HepG2 (cell line): Measurements from ENCODE around the gene TMEM167B. TPM values are rescaled to one million over a fixed set of nuclear protein-coding genes. Genes with fewer than 3 reads are reported as not detected.

ENCODE experiments used
- FOSL1 ChIP-seq: sonication (generic); formaldehyde crosslinking; IDR thresholded peaks from 2 replicates; pipeline ENCODE4 v1.9.0; 2021; ENCODE audit warnings: missing genetic modification reagents, borderline replicate concordance
- FOXK1 ChIP-seq: sonication (generic); formaldehyde crosslinking; IDR thresholded peaks from 2 replicates; pipeline ENCODE4 v1.4.0; 2020; ENCODE audit warnings: low read depth, missing genetic modification reagents, borderline replicate concordance
- HNF1A ChIP-seq, 2 experiments: sonication (generic) in 1 of 2; formaldehyde crosslinking in 1 of 2; IDR thresholded peaks; 2 replicates each; pipeline versions ENCODE4 v1.4.0 to v1.6.1; 2016 to 2020; ENCODE audit warnings: borderline replicate concordance in 1 of 2, low read depth in 1 of 2, mild to moderate bottlenecking in 1 of 2, missing genetic modification reagents in 1 of 2
- MNT ChIP-seq: fragments of 450-650 bp; IDR thresholded peaks from 2 replicates; pipeline ENCODE4 v1.6.1; 2016
- PCBP1 ChIP-seq: fragments of 200-400 bp; formaldehyde crosslinking; IDR thresholded peaks from 2 replicates; pipeline ENCODE4 v1.6.1; 2017; ENCODE audit warnings: mild to moderate bottlenecking, low read depth, low read length, borderline replicate concordance
- SNAPC2 ChIP-seq: sonication (generic); formaldehyde crosslinking; IDR thresholded peaks from 2 replicates; pipeline ENCODE4 v1.8.1; 2022; ENCODE audit warnings: mild to moderate bottlenecking, missing genetic modification reagents
- THRA ChIP-seq: sonication (generic); formaldehyde crosslinking; IDR thresholded peaks from 2 replicates; pipeline ENCODE4 v1.4.0; 2020; ENCODE audit warnings: missing genetic modification reagents, borderline replicate concordance
- TOPORS ChIP-seq: sonication (generic); formaldehyde crosslinking; IDR thresholded peaks from 2 replicates; pipeline ENCODE4 v1.8.0; 2023; ENCODE audit warnings: mild to moderate bottlenecking, missing genetic modification reagents
- TRIM24 ChIP-seq: sonication (generic); formaldehyde crosslinking; IDR thresholded peaks from 2 replicates; pipeline ENCODE4 v1.8.0; 2022; ENCODE audit warnings: mild to moderate bottlenecking, missing genetic modification reagents
- ZBTB26 ChIP-seq: IDR thresholded peaks from 2 replicates; pipeline ENCODE4 v1.6.1; 2016; ENCODE audit warnings: missing compliant biosample characterization, missing genetic modification reagents, borderline replicate concordance
- ZNF10 ChIP-seq: sonication (generic); formaldehyde crosslinking; IDR thresholded peaks from 2 replicates; pipeline ENCODE4 v1.4.0; 2020; ENCODE audit warnings: mild to moderate bottlenecking, low read depth, missing genetic modification reagents, borderline replicate concordance
- ZNF549 ChIP-seq: sonication (generic); formaldehyde crosslinking; IDR thresholded peaks from 2 replicates; pipeline ENCODE4 v1.5.0; 2020; ENCODE audit warnings: missing genetic modification reagents
- ZNF577 ChIP-seq: sonication (generic); formaldehyde crosslinking; IDR thresholded peaks from 2 replicates; pipeline ENCODE4 v1.4.0; 2020; ENCODE audit warnings: mild to moderate bottlenecking, low read depth, missing genetic modification reagents, borderline replicate concordance
- ZNF598 ChIP-seq: sonication (generic); formaldehyde crosslinking; IDR thresholded peaks from 2 replicates; pipeline ENCODE4 v1.5.1; 2020; ENCODE audit warnings: mild to moderate bottlenecking, missing genetic modification reagents, borderline replicate concordance
- ZSCAN21 ChIP-seq: sonication (generic); formaldehyde crosslinking; IDR thresholded peaks from 2 replicates; pipeline ENCODE4 v1.8.0; 2022; ENCODE audit warnings: mild to moderate bottlenecking, missing genetic modification reagents, moderate library complexity, borderline replicate concordance
- ZSCAN22 ChIP-seq: sonication (generic); formaldehyde crosslinking; IDR thresholded peaks from 2 replicates; pipeline ENCODE4 v1.4.0; 2020; ENCODE audit warnings: mild to moderate bottlenecking, missing genetic modification reagents
- polyA plus RNA-seq, 8 experiments: library from polyadenylated mRNA; depleted of rRNA in 3 of 8; stranded (reverse) in 7 of 8; unstranded in 1 of 8; fragments of >200 nt; fragmentation: Illumina TruSeq in 4 of 8; extraction: Trizol in 4 of 8; gene quantifications; 2 replicates each; pipeline versions ENCODE4 v1.2.1 to v1.2.3, GENCODE V29; 2011 to 2016; ENCODE audit warnings: low read depth in 4 of 8, missing spikeins in 1 of 8, mixed read lengths in 1 of 8; ENCODE audit not compliant: insufficient read depth in 1 of 8
- total RNA-seq, 5 experiments: library from RNA; depleted of rRNA; stranded (reverse); fragments of >200 nt; fragmentation: Illumina TruSeq; extraction: Trizol; gene quantifications; 2 replicates each; pipeline ENCODE4 v1.2.3, GENCODE V29; 2016; ENCODE audit warnings: low read depth in 1 of 5
- TF ChIP-seq, protein P1 (sequence below): IDR thresholded peaks from 2 replicates; pipeline ENCODE4 v1.6.1; 2016; ENCODE audit warnings: control low read depth

Gene TMEM167B
- total and polyA plus RNA-seq, 2 of the 13 experiments (the other 11 are each of a cell fraction or from before 2014, with no cell fraction given): 9.5 to 22.4 TPM

- no peak for TF ChIP-seq PCBP1
- peak; percentile 93 for TF ChIP-seq FOXK1 (CRISPR knock-in tag)
- no peak for TF ChIP-seq ZNF549
- TF ChIP-seq THRA (CRISPR knock-in tag): peak; percentile 39; the same call in 1 of the 2 replicates
- no peak for TF ChIP-seq ZNF577 (CRISPR knock-in tag)
- TF ChIP-seq MNT: 0 out of 2 replicates have a peak, but pooled peaks have one; percentile 17
- no peak for TF ChIP-seq ZNF10
- peak; percentile 25; the same call in 1 of the 2 replicates for TF ChIP-seq ZSCAN21 (CRISPR knock-in tag)
- no peak for TF ChIP-seq FOSL1
- no peak for TF ChIP-seq TOPORS (CRISPR knock-in tag)
- TF ChIP-seq, protein P1, sequence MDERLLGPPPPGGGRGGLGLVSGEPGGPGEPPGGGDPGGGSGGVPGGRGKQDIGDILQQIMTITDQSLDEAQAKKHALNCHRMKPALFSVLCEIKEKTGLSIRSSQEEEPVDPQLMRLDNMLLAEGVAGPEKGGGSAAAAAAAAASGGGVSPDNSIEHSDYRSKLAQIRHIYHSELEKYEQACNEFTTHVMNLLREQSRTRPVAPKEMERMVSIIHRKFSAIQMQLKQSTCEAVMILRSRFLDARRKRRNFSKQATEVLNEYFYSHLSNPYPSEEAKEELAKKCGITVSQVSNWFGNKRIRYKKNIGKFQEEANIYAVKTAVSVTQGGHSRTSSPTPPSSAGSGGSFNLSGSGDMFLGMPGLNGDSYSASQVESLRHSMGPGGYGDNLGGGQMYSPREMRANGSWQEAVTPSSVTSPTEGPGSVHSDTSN: no peak
- TF ChIP-seq TRIM24 (CRISPR knock-in tag): no peak
- TF ChIP-seq HNF1A (IDR thresholded peaks at IDR 0.05; ENCODE audit: low read depth): no peak
- TF ChIP-seq HNF1A (CRISPR knock-in tag; IDR thresholded peaks at IDR 0.05; ENCODE audit: borderline replicate concordance): peak; percentile 49; the same call in 1 of the 2 replicates
- TF ChIP-seq ZBTB26 (CRISPR knock-in tag): peak; percentile 65; the same call in 1 of the 2 replicates
- no peak for TF ChIP-seq ZNF598
- TF ChIP-seq ZSCAN22 (CRISPR knock-in tag): no peak
- TF ChIP-seq SNAPC2: no peak
Measured at GRCh38 chr1:109075531-109076490, 14.8 kb upstream of the TMEM167B start, which contains the start of gene TAF13 (continued).
